DMS153 (cell line): ENCODE measurements around the gene ITIH4.

Experiments used
- DNase-seq: peaks from one replicate; lab custom pipeline; 2025; lab: John Stamatoyannopoulos, UW

ITIH4 gene

GRCh38 chr3:52798376-52798977 lies 32.0 kb downstream of the ITIH4 start:
- DNase-seq: no peak

GRCh38 chr3:52796411-52796810 lies 34.1 kb downstream of the ITIH4 start:
- no peak for DNase-seq

GRCh38 chr3:52795298-52795900 lies 35.1 kb downstream of the ITIH4 start:
- no peak for DNase-seq

GRCh38 chr3:52794612-52795099 lies 35.8 kb downstream of the ITIH4 start, which contains the start of gene ITIH3:
Gene ITIH3 (plus strand): TSS chr3:52794796. CDS start chr3:52794804, 8 bp downstream.
- no peak for DNase-seq

- DNase-seq: no peak
Observed at GRCh38 chr3:52793702-52794611, 36.5 kb downstream of the ITIH4 start.

- no peak for DNase-seq
Observed at GRCh38 chr3:52792961-52793695, 37.3 kb downstream of the ITIH4 start.

- no peak for DNase-seq
Observed at GRCh38 chr3:52792413-52792812, 38.1 kb downstream of the ITIH4 start.

- DNase-seq: no peak
Observed at GRCh38 chr3:52791928-52792327, 38.5 kb downstream of the ITIH4 start.

- no peak for DNase-seq
Observed at GRCh38 chr3:52791366-52791765, 39.1 kb downstream of the ITIH4 start.

GRCh38 chr3:52790741-52791140 lies 39.7 kb downstream of the ITIH4 start:
- no peak for DNase-seq

- DNase-seq: no peak
Observed at GRCh38 chr3:52790337-52790736, 40.1 kb downstream of the ITIH4 start.

GRCh38 chr3:52789746-52790040 lies 40.8 kb downstream of the ITIH4 start:
- no peak for DNase-seq

GRCh38 chr3:52788890-52789745 lies 41.4 kb downstream of the ITIH4 start:
- no peak for DNase-seq

GRCh38 chr3:52787672-52788625 lies 42.5 kb downstream of the ITIH4 start:
- no peak for DNase-seq

GRCh38 chr3:52787246-52787645 lies 43.2 kb downstream of the ITIH4 start:
- no peak for DNase-seq

- no peak for DNase-seq
Observed at GRCh38 chr3:52786330-52787215, 43.9 kb downstream of the ITIH4 start.

- no peak for DNase-seq
Observed at GRCh38 chr3:52784931-52785590, 45.4 kb downstream of the ITIH4 start.

- no peak for DNase-seq
Observed at GRCh38 chr3:52784021-52784621, 46.4 kb downstream of the ITIH4 start.
